ENCODE measurements around the gene TMOD4. TPM values are rescaled to one million over a fixed set of nuclear protein-coding genes. Genes with fewer than 3 reads are reported as not detected.

The TMOD4 gene
- total RNA-seq, 1 experiment from 2014 or later = 0.79 TPM

GRCh38 chr1:151131701-151132334 lies 44.0 kb downstream of the TMOD4 start:
- Mint-ChIP-seq H3K27ac (no peak overlapping the region; the same call in 1 of the 2 replicates), H3K36me3 (peaks cover 12% of the 10 kb centered on the region), H3K4me1 (peaks cover 15% of the 10 kb centered on the region), H3K4me3 (peak overlapping the region; percentile 72), H3K27me3 (ENCODE audit: low read depth) (peaks cover 43% of the 10 kb centered on the region), H3K9me3 (no peaks in the 10 kb centered on the region; the same call in 1 of the 2 replicates)
- POLR2A ChIA-PET = interaction anchor here (0.7 to 1.4 kb wide), 10 partner anchors 11 to 84 kb away, joined by 3 to 11 read pairs (median 4); partner anchors contain the start of genes C1orf56, LYSMD1, TNFAIP8L2 and VPS72
- CTCF ChIA-PET = interaction anchor here (0.5 to 2.2 kb wide), 14 partner anchors 12 to 125 kb away, joined by 3 to 50 read pairs (median 5); partner anchors contain the start of genes C1orf56, CDC42SE1, GABPB2 and LYSMD1
- ATAC-seq = peak; percentile 30
- no peak for TF ChIP-seq ATF2 (CRISPR knock-in tag; IDR thresholded peaks at IDR 0.05; ENCODE audit: borderline replicate concordance, low read depth)
- no peak for TF ChIP-seq HMGA2 (CRISPR knock-in tag; IDR thresholded peaks at IDR 0.05)
- TF ChIP-seq NR1H2 (CRISPR knock-in tag; IDR thresholded peaks at IDR 0.05) = no peak
- no peak for TF ChIP-seq E2F4 (CRISPR knock-in tag; IDR thresholded peaks at IDR 0.05; ENCODE audit: borderline replicate concordance, low read depth)
- TF ChIP-seq ZNF671 (CRISPR knock-in tag; IDR thresholded peaks at IDR 0.05) = no peak
- TF ChIP-seq ATF1 (CRISPR knock-in tag; IDR thresholded peaks at IDR 0.05) = no peak
- TF ChIP-seq CREM (CRISPR knock-in tag; IDR thresholded peaks at IDR 0.05) = no peak
- TF ChIP-seq IRF2 (CRISPR knock-in tag; IDR thresholded peaks at IDR 0.05; ENCODE audit: borderline replicate concordance, low read depth) = no peak
- no peak for TF ChIP-seq TEAD1 (CRISPR knock-in tag; IDR thresholded peaks at IDR 0.05)
- no peak for TF ChIP-seq ETV6 (CRISPR knock-in tag; IDR thresholded peaks at IDR 0.05)
- TF ChIP-seq NFE2L1 (CRISPR knock-in tag; IDR thresholded peaks at IDR 0.05) = no peak
- no peak for TF ChIP-seq FOXP4 (CRISPR knock-in tag; IDR thresholded peaks at IDR 0.05)
- TF ChIP-seq CBFB (CRISPR knock-in tag; IDR thresholded peaks at IDR 0.05; ENCODE audit: low read depth) = no peak
- TF ChIP-seq ESRRA (CRISPR knock-in tag; IDR thresholded peaks at IDR 0.05; ENCODE audit: borderline replicate concordance) = no peak
- no peak for TF ChIP-seq ELF4 (CRISPR knock-in tag; IDR thresholded peaks at IDR 0.05; ENCODE audit: low read depth)
- DNase-seq (ENCODE audit: low spot score) = peak; percentile 56

- Mint-ChIP-seq H3K27me3 (ENCODE audit: low read depth) (peaks cover 43% of the 10 kb centered on the region), H3K4me3 (peak overlapping the region; percentile 72), H3K4me1 (peaks cover 15% of the 10 kb centered on the region), H3K9me3 (no peaks in the 10 kb centered on the region), H3K27ac (peak overlapping the region; percentile 83), H3K36me3 (peaks cover 6% of the 10 kb centered on the region; the same call in 1 of the 2 replicates)
- ATAC-seq (peak; percentile 93), DNase-seq (ENCODE audit: low spot score) (peak; percentile 96)
- ChIA-PET CTCF (interaction anchor here (0.5 to 2.2 kb wide), 15 partner anchors 12 to 150 kb away, joined by 3 to 50 read pairs (median 5); partner anchors contain the start of genes C1orf56, CDC42SE1, GABPB2 and LYSMD1), POLR2A (interaction anchor here (0.7 to 1.4 kb wide), 11 partner anchors 11 to 241 kb away, joined by 3 to 11 read pairs (median 4); partner anchors contain the start of genes C1orf56, LYSMD1, SELENBP1 and TNFAIP8L2)
- no peak for TF ChIP-seq ATF1 (CRISPR knock-in tag; IDR thresholded peaks at IDR 0.05)
- peak; percentile 44; the same call in 1 of the 2 replicates for TF ChIP-seq NFE2L1 (CRISPR knock-in tag; IDR thresholded peaks at IDR 0.05)
- TF ChIP-seq E2F5 (CRISPR knock-in tag; IDR thresholded peaks at IDR 0.05) = peak; percentile 77
- no peak for TF ChIP-seq AFF4 (CRISPR knock-in tag; IDR thresholded peaks at IDR 0.05; ENCODE audit: borderline replicate concordance)
- TF ChIP-seq CREM (CRISPR knock-in tag; IDR thresholded peaks at IDR 0.05) = 0 out of 2 replicates have a peak, but pooled peaks have one; percentile 33
- TF ChIP-seq SOX15 (CRISPR knock-in tag; IDR thresholded peaks at IDR 0.05) = no peak
- peak; percentile 87 for TF ChIP-seq NFYB (CRISPR knock-in tag; conservative IDR thresholded peaks at IDR 0.05; ENCODE audit: low read depth)
- TF ChIP-seq NR3C1 (CRISPR knock-in tag; conservative IDR thresholded peaks at IDR 0.05; ENCODE audit: low read depth) = 0 out of 2 replicates have a peak, but pooled peaks have one; percentile 18
- TF ChIP-seq ZBTB43 (CRISPR knock-in tag; IDR thresholded peaks at IDR 0.05) = 0 out of 2 replicates have a peak, but pooled peaks have one; percentile 55
- peak; percentile 85 for TF ChIP-seq GTF2I (CRISPR knock-in tag; conservative IDR thresholded peaks at IDR 0.05)
Observed at GRCh38 chr1:151130987-151131586, 44.7 kb downstream of the TMOD4 start.
